Right atrium auricular region (tissue), 2 donors: Measurements from ENCODE around the gene AKAP8L. TPM values are rescaled to one million over a fixed set of nuclear protein-coding genes. Genes with fewer than 3 reads are reported as not detected.

Experiments used
- DNase-seq: peaks from one replicate; pipeline ENCODE4 v3.0.0-alpha.2; 2019; ENCODE audit warnings: low spot score
- H3K27ac ChIP-seq, 2 donors: fragments of 200-600 bp; sonication (generic); 1 replicate in 1 of 2; 2 replicates in 1 of 2; pipeline ENCODE4 v1.5.1; 2016 to 2019
- H3K27me3 ChIP-seq, 2 donors: fragments of 200-600 bp; sonication (generic); one replicate each; pipeline versions ENCODE4 v1.5.1 to v1.6.0; 2017 to 2019
- H3K36me3 ChIP-seq: fragments of 200-600 bp; sonication (generic); one replicate; pipeline ENCODE4 v1.5.1; 2016
- H3K4me1 ChIP-seq, 2 donors: fragments of 200-600 bp; sonication (generic); one replicate each; pipeline versions ENCODE4 v1.5.1 to v1.6.0; 2017 to 2019
- H3K4me3 ChIP-seq, 2 donors: fragments of 200-600 bp; sonication (generic); 1 replicate in 1 of 2; 2 replicates in 1 of 2; pipeline ENCODE4 v1.5.1; 2017 to 2019; ENCODE audit warnings: mild to moderate bottlenecking in 1 of 2, moderate library complexity in 1 of 2
- H3K9me3 ChIP-seq, 2 donors: fragments of 200-600 bp; sonication (generic); one replicate each; pipeline ENCODE4 v1.5.1; 2019
- CTCF ChIP-seq, 2 donors: fragments of 200-600 bp; sonication (generic); IDR thresholded peaks; one replicate each; pipeline ENCODE4 v1.5.1; 2019; ENCODE audit warnings: antibody characterized with exemption in 2 of 2
- total RNA-seq, 2 donors: library from RNA; depleted of rRNA; stranded (reverse); fragments of >200 nt; gene quantifications; one replicate each; pipeline ENCODE4 v1.1.0, GENCODE V29; 2016

AKAP8L gene
- total RNA-seq, 2 donors from 2014 or later = 66.5 to 78.2 TPM

DNA sequence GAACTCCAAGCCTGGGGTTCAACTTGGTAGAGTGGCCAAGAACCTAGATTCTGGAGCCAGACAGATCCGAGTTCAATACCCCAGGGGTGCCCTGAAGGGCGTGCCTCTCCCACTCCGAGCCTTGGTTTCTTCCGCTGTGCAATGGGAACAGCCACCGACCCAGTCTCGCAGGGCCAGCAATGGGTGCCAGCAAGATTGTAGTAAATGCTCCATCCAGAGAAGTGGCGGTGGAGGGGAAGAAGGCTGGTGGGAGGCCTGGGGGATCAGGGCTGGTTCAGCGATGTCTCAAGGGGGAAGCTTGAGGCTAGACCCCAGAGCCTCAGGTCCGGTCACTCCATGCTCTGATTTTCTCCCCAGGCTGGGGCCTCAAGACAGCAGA is 26.4 kb upstream of the AKAP8L start:
- no peaks in the 10 kb centered on the region for H3K36me3 ChIP-seq
- H3K4me1 ChIP-seq = peaks cover 0 to 40% of the 10 kb centered on the region in 2 donors
- H3K27ac ChIP-seq = peak overlapping the region; percentile 87 to 91
- H3K4me3 ChIP-seq = no peak overlapping the region
- DNase-seq = no peak
- H3K9me3 ChIP-seq = no peaks in the 10 kb centered on the region
- no peak for TF ChIP-seq CTCF (IDR thresholded peaks at IDR 0.05)
- no peaks in the 10 kb centered on the region for H3K27me3 ChIP-seq

GRCh38 chr19:15444505-15445226 is 25.9 kb upstream of the AKAP8L start:
- no peaks in the 10 kb centered on the region for H3K27me3 ChIP-seq
- H3K4me1 ChIP-seq = peaks cover 0 to 40% of the 10 kb centered on the region in 2 donors
- H3K4me3 ChIP-seq = no peak overlapping the region
- peak overlapping the region; percentile 87 to 91 for H3K27ac ChIP-seq
- H3K36me3 ChIP-seq = no peaks in the 10 kb centered on the region
- DNase-seq = no peak
- TF ChIP-seq CTCF (IDR thresholded peaks at IDR 0.05) = no peak
- H3K9me3 ChIP-seq = no peaks in the 10 kb centered on the region

DNA sequence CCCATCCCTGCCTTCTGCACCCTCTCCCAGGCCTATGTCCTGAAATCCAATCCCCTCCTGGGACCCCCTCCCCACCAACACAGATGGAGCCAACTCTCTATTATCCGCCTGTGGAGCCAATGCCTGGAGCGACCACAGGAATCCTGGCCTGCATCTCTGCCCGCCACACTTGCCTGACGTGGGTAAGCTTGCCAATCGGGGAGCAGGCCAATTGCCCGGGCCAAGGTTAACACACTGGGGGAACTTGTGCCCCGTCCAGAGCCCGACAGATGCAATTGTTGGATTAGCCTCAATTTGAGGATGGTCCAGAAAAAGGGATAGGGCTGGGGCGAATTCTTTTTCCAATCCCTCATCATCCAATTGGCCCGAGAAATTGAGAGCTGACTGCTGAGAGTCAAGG is 25.1 kb upstream of the AKAP8L start:
- no peaks in the 10 kb centered on the region for H3K36me3 ChIP-seq
- DNase-seq = no peak
- H3K4me3 ChIP-seq = no peak overlapping the region
- no peak for TF ChIP-seq CTCF (IDR thresholded peaks at IDR 0.05)
- H3K27me3 ChIP-seq = no peaks in the 10 kb centered on the region
- peak overlapping the region; percentile 87 to 91 for H3K27ac ChIP-seq
- peaks cover 0 to 34% of the 10 kb centered on the region in 2 donors for H3K4me1 ChIP-seq
- H3K9me3 ChIP-seq = no peaks in the 10 kb centered on the region

DNA sequence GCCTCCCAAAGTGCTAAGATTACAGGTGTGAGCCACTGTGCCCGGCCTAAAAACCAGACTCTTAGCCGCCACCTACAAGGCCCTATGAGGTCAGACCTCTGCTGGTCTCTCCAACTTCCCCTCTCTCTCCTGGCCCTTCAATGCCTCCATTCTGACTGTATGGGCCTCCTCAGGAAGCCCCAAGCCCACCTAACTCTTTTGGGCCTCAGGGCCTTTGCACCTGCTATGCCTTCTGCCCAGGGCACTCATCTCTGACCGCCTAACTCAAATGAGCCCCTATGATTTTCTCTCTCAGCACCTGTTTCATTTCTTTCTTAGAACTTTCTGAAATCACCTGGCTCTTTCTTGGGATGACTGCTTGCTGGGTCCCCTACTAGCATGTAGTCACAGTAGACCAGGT is 24.5 kb upstream of the AKAP8L start:
- Histone ChIP-seq H3K9me3 (no peaks in the 10 kb centered on the region), H3K27me3 (no peaks in the 10 kb centered on the region), H3K36me3 (peaks cover 1% of the 10 kb centered on the region), H3K27ac (peak overlapping the region; percentile 87 to 91), H3K4me3 (no peak overlapping the region), H3K4me1 (peaks cover 0 to 29% of the 10 kb centered on the region in 2 donors)
- TF ChIP-seq CTCF (IDR thresholded peaks at IDR 0.05) = no peak
- no peak for DNase-seq

DNA sequence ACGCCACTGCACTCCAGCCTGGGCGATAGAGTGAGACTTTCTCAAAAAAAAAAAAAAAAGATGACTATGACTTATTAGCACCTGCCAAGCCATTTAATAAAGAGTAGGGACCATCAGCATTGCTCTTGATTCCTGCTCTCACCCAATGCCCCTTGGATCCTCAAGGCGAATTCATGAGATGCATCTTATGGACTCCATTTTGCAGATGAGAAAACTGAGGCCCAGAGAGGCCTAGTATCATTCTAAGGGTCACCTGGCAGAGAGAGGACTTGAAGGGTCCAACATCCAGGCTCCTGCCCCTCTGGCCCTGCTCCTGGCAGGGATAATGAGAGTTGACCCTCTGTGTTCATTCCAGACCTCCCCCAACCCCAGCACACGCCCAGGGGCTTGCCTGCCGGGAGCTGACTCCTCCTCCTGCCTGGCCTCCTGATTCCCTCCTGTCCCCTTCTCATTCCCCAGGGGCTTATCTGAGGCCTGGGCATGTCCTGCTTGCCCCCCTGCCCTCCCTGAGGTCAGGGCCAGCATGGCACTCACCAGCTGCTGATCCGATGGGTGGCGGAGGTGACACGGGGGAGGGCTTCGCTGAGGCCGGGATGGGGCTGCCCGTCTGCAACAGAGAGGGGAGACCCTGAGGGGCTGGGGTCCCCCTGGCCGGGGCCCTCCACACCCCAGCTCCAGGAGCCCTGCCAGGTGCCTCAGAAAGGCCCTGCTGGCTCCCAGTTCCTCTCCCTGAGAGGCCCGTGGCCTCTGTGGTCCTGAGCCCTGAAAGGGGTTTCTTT is 23.5 kb upstream of the AKAP8L start:
- Histone ChIP-seq H3K9me3 (no peaks in the 10 kb centered on the region), H3K27ac (no peak overlapping the region), H3K27me3 (no peaks in the 10 kb centered on the region), H3K4me3 (no peak overlapping the region), H3K4me1 (peaks cover 0 to 29% of the 10 kb centered on the region in 2 donors), H3K36me3 (peaks cover 4% of the 10 kb centered on the region)
- DNase-seq = no peak
- no peak for TF ChIP-seq CTCF (IDR thresholded peaks at IDR 0.05)
